ENCODE results near the gene HOXC9. TPM values are rescaled to one million over a fixed set of nuclear protein-coding genes. Genes with fewer than 3 reads are reported as not detected.

HOXC9 gene
- total RNA-seq, 1 experiment from 2014 or later, result 11.3 TPM

GRCh38 chr12:54010053-54010971, 10.4 kb downstream of the HOXC9 start:
- H3K4me2 ChIP-seq (ENCODE audit: low read length), result no peak overlapping the region
- no peak overlapping the region for H3K9ac ChIP-seq (ENCODE audit: low read length)
- no TSS peak for BruUV-seq (replicated peaks)
- CTCF ChIA-PET, result interaction anchor here (0.8 kb wide), 1 partner anchor 253 kb away, joined by 3 read pairs; no protein-coding TSS in a partner anchor
- DNase-seq (ENCODE audit: low read depth, low spot score) (no peak), ATAC-seq (no peak)
- no peaks in the 10 kb centered on the region for H3K27me3 ChIP-seq (ENCODE audit: insufficient read depth, low read length)
- H3K9me3 ChIP-seq (ENCODE audit: control insufficient read depth in 1 of 2, insufficient read depth in 1 of 2, low read depth in 1 of 2, low read length in 2 of 2), result no peaks in the 10 kb centered on the region
- H3K4me3 ChIP-seq (replicated peaks in 1 of 2; ENCODE audit: low read depth in 1 of 2, low read length in 2 of 2), result no peak overlapping the region
- TF ChIP-seq CEBPB (IDR thresholded peaks at IDR 0.05; ENCODE audit: low read depth), result no peak
- no peak for TF ChIP-seq ZNF274 (IDR thresholded peaks at IDR 0.05; ENCODE audit: low read depth, low read length)
- POLR2A ChIA-PET, result no interaction called here
- no peak overlapping the region for H2AFZ ChIP-seq (ENCODE audit: low read depth, low read length, poor library complexity, severe bottlenecking)
- H3K9me2 ChIP-seq (ENCODE audit: insufficient read depth), result no peaks in the 10 kb centered on the region
- RAD21 ChIA-PET (ENCODE audit: low non-redundant PET in 1 of 2, low total read pairs in 2 of 2, uncharacterized antibody in 2 of 2, unreplicated experiment in 2 of 2), result no interaction called here
- peaks cover 0 to 12% of the 10 kb centered on the region in 2 experiments; a peak in 2 of 4 replicates for H3K4me1 ChIP-seq (ENCODE audit: control insufficient read depth in 1 of 2, insufficient read depth in 2 of 2, low read length in 2 of 2)
- intact Hi-C loops (cut with micrococcal nuclease), result no loop called here
- H4K20me1 ChIP-seq (ENCODE audit: insufficient read depth), result no peaks in the 10 kb centered on the region
- no peak overlapping the region for H3K27ac ChIP-seq (ENCODE audit: low read depth, low read length)
- no peaks in the 10 kb centered on the region for H3K36me3 ChIP-seq (ENCODE audit: control insufficient read depth in 1 of 2, insufficient read depth in 2 of 2, low read length in 2 of 2)
- H3K79me2 ChIP-seq (ENCODE audit: insufficient read depth, low read length), result 0 out of 2 replicates have a peak, but pooled peaks cover 3% of the 10 kb centered on the region

GRCh38 chr12:54010972-54011664, 11.2 kb downstream of the HOXC9 start:
- DNase-seq (ENCODE audit: low read depth, low spot score), result no peak
- CTCF ChIA-PET, result interaction anchor here (0.8 kb wide), 1 partner anchor 254 kb away, joined by 3 read pairs; no protein-coding TSS in a partner anchor
- intact Hi-C loops (cut with micrococcal nuclease), result no loop called here

More at GRCh38 chr12:54010972-54011664, 11.2 kb downstream of the HOXC9 start:
- Histone ChIP-seq H3K4me1 (ENCODE audit: control insufficient read depth in 1 of 2, insufficient read depth in 2 of 2, low read length in 2 of 2) (peaks cover 6 to 11% of the 10 kb centered on the region in 2 experiments), H3K9me3 (ENCODE audit: control insufficient read depth in 1 of 2, insufficient read depth in 1 of 2, low read depth in 1 of 2, low read length in 2 of 2) (no peaks in the 10 kb centered on the region), H3K36me3 (ENCODE audit: control insufficient read depth in 1 of 2, insufficient read depth in 2 of 2, low read length in 2 of 2) (no peaks in the 10 kb centered on the region), H3K27ac (ENCODE audit: low read depth, low read length) (no peak overlapping the region), H3K79me2 (ENCODE audit: insufficient read depth, low read length) (0 out of 2 replicates have a peak, but pooled peaks cover 3% of the 10 kb centered on the region), H4K20me1 (ENCODE audit: insufficient read depth) (no peaks in the 10 kb centered on the region), H3K27me3 (ENCODE audit: insufficient read depth, low read length) (no peaks in the 10 kb centered on the region), H3K4me3 (replicated peaks in 1 of 2; ENCODE audit: low read depth in 1 of 2, low read length in 2 of 2) (no peak overlapping the region), H3K9ac (ENCODE audit: low read length) (no peak overlapping the region), H3K9me2 (ENCODE audit: insufficient read depth) (no peaks in the 10 kb centered on the region), H3K4me2 (ENCODE audit: low read length) (no peak overlapping the region), H2AFZ (ENCODE audit: low read depth, low read length, poor library complexity, severe bottlenecking) (no peak overlapping the region)
- ChIA-PET RAD21 (ENCODE audit: low non-redundant PET in 1 of 2, low total read pairs in 2 of 2, uncharacterized antibody in 2 of 2, unreplicated experiment in 2 of 2) (no interaction called here), POLR2A (no interaction called here)
- BruUV-seq (replicated peaks), result no TSS peak
- TF ChIP-seq CTCF (IDR thresholded peaks at IDR 0.05 in 2 of 3, conservative IDR thresholded peaks at IDR 0.05 in 1 of 3; ENCODE audit: borderline replicate concordance in 1 of 3, insufficient read depth in 1 of 3, low read depth in 2 of 3, low read length in 2 of 3), result no peak
- TF ChIP-seq CBX3 (IDR thresholded peaks at IDR 0.05; ENCODE audit: low read depth), result no peak
- TF ChIP-seq JUND (IDR thresholded peaks at IDR 0.05), result no peak
- ATAC-seq, result no peak

Data from HCT116 (cell line).